ENCODE results near the gene SSPN.
"Not testable (repeated sequence)": the region's sequence is repeated elsewhere in the genome, so short reads cannot be mapped to it uniquely, and the experiment has no call there.

SSPN gene

DNA sequence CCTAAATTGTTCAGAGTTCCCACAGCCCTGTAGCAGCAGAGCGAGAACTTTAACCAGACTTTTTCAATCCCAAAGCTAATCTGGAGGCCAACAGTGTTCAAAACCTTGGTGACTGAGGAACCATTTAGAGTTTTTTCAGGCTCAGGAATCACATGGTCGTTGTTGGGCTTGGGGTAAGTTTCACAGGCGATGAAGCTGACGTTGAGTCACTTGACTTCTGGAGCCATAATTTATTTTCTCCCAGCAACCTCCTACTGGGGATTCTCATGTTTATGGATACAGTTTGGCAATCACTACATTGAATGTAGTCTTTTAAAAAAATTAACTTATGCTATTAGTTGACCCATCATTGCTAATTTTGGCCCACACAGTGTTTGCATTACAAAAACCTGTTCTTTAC lies 34.5 kb downstream of the SSPN start:
- no peak for DNase-seq (ENCODE audit: low spot score)

DNA sequence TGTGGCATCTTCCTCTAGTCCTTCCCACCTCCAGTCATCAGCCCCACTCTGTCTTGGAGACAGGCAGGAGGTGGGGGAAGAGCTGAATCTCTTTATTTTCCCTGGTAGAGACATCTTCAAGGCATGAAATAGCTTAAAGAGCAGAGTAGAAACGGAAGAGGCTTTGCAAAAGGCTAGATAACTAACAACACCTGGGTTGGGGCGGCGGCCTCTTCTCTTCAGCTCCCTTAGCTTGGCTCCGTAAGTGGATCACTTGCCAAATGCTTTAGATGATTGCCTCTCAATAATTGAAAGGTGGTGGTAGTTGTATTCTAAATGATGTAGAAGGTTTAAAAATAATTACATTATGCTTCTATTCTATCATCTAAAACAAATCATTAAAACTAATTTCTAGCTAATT lies 36.1 kb downstream of the SSPN start:
- no peak for DNase-seq (ENCODE audit: low spot score)

DNA sequence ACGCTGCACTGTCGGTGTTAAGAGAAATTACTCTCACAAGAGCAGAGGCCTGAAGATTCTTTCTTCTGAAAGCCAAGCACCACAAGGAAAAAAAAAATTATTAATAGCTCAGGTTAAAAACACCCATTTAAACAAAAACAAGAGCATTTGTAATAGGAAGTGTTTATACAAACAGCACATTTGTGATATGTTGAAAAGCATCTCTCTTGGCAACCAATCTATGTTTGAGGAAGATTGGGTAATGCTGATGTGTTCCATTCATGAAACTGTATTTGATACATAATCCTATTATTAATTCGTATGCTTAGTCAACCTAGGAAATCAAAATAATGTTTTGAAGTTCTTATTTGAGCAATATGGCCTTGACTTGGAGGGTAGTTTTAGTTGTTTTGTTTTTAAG lies 36.5 kb downstream of the SSPN start:
- DNase-seq (ENCODE audit: low spot score) = no peak

DNA sequence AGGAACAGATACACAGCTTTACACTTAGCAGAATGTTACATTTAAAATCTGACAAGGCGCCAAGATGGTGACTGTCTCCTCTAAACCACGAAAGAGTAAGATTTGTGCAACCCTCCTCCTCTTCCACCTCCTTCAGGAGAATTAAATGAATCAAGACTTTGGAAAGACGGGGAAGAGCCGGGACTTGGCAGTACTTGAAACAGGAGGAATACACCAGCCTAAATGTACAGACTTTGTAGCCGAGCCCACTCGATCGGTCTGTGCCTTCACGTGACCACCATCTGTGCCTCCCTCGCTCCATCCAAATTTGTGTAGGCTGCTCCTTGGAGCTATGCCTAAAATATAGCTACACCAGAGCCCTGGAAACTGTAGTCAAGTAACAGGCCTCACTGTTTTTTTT lies 38.3 kb downstream of the SSPN start:
- no peak for DNase-seq (ENCODE audit: low spot score)

DNA sequence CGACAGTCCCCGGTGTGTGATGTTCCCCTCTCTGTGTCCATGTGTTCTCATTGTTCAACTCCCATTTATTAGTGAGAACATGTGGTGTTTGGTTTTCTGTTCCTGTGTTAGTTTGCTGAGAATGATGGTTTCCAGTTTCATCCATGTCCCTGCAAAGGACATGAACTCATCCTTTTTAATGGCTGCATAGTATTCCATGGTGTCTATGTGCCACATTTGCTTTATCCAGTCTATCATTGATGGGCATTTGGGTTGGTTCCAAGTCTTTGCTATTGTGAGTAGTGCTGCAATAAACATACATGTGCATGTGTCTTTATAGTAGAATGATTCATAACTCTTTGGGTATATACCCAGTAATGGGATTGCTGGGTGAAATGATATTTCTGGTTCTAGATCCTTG lies 40.1 kb downstream of the SSPN start:
- not testable (repeated sequence) for DNase-seq (ENCODE audit: low spot score)

DNA sequence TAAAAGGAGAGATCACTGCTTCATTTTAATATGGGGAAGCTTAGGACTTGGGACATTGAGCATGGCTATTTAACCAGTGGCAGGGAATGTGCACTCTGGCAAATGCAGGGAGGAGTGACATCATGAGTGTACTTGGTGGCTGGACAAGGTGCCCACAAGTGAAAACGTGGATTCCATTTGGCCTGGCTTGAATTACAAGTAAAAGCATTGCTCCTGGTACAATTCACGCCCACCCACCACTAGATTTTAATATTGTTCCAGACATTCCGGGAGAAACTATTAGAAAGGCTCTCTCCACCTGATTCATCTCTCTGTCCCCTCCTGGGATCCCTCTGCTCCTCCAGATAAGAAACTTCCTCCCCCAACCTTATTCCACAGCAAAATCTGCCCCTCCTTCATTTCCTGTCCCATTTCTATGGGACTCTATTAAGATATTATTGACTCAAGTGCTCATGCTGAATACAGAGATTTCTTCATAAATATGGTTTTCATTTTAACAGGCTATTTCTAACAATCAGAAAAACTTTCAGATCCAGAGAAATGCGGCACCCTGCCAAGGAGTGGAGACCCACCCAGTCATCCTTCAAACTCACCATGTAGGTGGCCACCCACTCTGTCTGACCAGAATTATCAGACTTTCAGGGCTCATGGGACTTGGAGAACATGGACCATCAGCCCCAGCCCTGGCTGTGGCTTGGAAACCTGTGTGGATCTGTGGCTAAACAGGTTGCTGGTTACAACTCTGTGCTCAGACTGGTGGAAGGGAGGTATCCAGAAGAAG lies 43.2 kb downstream of the SSPN start:
- DNase-seq (ENCODE audit: low spot score) = no peak

DNA sequence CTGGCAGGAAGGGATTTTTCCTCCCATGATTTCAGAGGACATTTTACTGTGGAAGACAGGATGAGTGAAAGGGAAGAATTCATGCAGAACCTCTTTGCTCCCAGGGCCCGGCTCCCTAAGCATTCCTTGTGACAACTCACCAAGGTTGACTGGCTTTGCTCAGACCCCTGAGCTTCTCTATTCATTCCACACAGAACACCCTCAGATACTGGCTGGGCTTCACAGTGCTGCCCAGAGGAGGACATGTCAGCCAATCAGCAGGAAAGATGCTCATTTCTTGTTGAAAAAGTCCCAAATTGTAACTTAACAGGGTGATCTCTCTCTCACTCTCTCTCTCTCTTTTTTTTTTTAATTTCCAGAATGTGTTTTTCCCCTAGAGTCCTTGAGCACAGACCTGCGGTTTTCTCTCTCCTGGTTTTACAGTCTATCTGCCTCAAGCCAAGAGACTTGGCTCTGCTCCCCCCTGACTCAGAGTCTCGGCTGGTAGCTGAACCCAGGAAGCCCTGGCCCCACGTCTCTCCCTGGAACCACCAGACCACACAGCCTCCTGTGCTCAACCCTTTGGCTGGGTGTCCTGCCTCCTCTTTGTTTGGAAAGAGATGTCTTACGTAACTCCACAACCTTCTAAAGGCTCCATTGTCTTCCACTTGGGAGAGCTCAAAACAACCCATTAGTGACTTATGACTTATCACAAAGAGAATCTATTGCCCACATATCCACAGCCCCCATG lies 43.9 kb downstream of the SSPN start:
- peak; percentile 90 for DNase-seq (ENCODE audit: low spot score)

DNA sequence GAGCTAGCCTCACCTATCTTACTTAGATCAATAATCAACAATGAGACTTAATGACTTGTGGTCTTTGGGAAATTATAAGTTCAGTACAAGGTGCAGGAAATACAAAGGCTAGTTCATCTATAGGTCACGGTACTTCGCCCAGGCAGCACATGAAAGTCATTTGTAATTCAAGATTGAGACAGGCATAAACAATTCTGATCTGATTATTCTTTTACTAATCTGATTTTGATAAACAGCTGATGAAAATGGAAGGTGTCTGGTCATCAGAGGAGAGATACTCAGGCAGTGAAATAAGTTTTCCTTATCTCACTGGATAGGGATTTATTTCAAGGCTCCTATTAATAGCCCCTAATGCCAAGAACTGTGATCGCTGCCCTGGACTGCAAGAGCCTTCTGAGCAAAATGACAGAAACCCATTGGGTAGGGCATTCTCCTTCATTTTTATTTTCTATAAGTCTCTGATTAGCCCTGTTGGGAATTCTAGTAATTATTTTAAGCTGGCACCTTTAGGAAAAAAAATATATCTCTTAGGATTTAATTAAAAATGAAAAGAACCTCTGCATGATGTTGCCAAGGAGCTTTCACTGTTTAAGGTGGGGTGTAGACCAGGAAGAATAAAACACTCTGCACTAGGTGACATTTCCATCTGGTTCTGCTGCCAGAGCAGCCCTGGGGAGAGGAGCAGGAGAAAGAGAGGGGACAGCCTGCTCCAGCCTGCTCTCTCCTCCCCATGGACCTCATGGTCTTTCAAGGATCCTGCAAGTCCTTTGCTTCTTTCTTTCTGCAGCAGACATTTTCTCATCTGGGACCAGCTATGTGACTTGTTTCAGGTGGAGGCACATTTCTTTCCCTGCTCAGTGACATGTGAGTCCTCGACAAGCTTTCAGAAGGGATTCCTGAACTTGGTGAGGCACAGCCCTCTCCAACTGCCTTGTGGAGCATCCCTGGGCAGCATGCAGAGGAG lies 44.8 kb downstream of the SSPN start:
- DNase-seq (ENCODE audit: low spot score) = no peak

DNA sequence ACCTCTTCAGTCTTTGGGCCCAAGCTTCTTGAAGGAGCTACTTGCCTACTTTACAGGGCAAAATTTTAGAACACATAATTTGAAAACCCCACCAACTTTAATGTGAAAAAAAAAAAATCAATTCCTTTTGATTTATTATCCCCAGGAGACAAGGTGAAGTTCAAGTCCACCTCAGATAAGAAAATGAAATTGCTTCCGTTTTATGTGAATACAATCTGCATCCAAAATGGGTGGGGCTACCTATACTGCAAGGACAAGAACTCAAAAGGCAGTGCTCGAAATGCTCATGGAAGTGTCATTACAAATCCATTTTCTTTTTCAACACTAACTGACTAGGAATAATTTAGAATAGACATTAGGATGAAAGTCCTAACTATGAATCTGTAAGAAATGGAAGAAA lies 45.7 kb downstream of the SSPN start:
- peak; percentile 75 for DNase-seq (ENCODE audit: low spot score)

DNA sequence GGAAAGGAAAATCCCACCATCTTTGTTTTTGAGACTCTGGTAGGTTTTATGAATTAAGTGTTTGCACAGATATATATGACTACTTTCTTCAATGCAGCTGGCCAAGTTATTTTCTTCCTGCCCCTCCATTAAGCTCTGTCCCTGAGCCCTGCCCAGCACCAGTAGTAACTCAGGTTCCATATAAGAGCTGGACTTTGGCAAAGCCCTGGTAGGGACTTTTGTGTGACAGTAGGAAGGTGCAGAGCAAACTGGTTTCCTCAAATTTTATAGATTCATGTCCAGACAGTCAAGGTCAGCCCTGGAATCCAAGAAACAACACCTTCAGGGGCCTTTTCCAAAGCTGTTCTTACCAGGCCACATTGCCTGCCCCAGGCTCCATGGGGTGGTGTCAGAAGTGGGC lies 47.3 kb downstream of the SSPN start:
- DNase-seq (ENCODE audit: low spot score) = no peak

DNA sequence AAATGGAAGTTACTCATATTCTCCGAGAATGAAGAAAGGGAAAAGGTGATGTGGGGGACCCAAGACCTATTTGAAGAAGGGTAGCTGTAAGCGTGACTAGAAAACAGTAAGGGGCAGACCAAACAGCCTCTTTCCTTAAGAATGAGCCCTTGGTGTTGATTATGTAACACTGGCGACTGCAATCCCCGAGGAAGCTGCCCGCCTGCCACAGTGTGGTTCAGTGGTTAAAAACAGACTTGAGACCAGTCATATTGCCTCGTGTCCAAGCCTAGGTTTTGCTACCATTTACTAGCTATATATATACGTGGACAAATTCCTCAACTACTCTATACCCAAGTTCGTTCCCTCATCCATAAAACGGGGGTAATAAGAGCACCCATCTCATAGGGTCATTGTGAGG lies 49.1 kb downstream of the SSPN start:
- no peak for DNase-seq (ENCODE audit: low spot score)

DNA sequence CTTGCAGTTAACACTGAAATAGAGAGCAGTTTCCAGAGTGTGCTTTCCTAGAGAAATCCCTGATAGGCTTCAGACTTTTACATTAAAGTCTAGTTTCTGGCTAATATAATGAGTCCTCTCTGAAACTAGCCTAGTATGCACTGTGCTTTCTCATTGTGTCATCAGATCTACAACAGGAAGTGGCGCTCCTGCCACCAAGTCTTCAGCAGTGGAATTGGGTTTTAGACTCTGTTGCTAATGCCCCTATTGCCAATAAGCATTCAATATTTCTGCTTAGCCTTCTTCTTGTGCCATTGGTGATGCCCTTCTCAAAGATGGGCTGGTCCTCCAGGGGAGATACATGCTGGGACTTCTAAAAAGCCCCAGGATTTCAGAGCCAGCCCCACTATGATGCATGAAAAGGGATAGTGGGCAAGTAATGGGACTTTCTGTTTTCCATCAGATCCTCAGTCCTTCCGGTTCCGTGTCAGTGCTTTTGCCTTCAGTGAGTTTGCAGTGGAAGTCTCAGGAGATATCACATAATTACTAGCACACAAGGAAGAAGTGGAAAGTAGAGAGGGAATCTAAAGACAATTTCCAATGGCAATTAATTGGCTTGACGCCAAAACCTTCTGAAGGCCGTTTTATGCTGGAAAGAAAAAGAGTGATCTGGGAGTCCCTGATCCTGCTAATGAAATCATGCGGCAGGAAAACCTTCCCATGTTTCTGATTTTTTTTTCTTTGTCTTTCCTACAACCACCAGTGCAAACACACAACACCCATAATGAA lies 50.0 kb downstream of the SSPN start:
- DNase-seq (ENCODE audit: low spot score) = no peak

DNA sequence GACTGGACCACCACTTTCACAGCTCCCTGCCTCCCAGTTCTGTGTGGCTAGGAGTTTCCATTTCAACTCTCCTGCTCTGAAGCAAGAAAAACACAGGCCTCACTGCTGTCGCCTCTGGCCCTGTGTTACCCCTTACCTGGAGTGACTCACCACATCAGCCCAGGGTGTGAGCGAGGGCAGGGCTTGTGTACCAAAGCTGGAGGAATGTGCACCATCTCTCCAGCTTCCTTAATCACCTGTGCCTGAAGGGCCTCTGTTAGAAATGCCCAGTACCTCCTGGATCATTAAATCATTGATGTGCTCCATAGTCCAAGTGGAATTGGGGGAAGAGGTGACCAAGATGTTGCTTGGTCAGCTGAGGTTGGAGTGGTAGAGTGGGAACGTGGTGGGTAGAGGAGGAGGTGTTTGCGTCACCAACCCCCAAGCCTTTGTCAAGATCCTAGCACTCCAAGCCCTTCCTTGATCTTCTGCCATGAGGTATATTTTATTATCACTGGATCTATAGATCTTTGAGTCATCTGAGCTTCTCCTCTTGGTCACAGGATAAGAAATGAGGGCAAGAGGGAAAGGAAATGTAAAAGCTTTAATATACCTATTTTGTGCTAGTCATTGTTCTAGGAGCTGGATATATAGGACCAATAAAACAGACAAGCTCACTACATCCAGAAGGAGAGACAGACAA lies 51.3 kb downstream of the SSPN start:
- DNase-seq (ENCODE audit: low spot score) = peak; percentile 95

DNA sequence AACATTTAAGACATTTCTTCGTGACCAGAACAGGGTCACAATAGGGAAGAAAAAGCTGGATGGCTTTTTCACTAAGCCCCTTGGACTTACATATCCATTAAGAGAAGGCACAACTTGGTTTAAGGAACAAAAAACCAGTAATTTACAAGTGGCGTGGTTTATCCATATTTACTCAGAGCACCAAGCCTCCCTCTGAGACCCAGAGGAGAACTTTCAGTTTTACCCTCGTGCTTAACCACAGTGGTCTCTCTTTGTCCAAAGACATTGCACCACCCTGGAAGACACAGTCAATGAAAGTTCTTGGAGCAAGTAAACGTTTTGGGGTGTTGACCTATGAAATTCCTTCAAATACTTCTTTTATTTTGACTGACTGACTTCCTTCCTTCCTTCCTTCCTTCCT lies 52.5 kb downstream of the SSPN start:
- no peak for DNase-seq (ENCODE audit: low spot score)

DNA sequence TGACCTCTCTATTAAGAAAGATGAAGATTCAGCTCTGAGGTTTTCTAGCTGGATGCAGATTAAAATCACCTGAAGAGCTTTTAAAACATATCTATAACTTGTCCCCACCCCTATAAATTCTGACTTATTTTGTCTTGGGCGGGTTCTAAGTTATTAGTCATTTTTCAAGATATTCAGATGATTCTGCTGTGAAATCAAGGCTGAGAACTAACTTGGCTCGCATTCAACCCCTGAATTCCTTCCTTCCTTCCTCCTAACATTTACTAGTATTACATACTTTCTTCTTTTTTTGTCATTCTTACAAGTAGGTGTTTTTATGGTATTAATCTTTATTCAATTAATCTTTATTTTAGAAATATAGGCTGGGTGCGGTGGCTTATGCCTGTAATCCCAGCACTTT lies 55.4 kb downstream of the SSPN start:
- no peak for DNase-seq (ENCODE audit: low spot score)

DNA sequence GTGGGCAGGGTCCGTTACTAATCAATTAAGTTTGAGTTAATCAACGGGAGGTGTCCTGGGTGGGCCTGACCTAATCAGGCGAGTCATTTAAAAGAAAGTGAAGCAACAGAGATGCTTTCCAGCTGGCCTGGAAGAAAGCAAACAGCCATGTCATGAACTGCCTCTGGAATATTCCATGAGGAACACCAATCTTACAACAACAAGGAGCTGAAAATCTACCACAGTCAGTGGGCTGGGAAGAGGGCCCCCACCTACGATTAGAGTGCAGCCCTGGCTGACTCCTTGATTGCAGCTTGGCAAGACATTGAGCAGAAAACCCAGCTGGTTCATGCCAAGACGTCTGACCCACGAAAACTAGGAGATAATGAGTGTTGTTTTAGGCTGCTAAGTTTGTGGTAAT lies 56.2 kb downstream of the SSPN start:
- DNase-seq (ENCODE audit: low spot score) = no peak

DNA sequence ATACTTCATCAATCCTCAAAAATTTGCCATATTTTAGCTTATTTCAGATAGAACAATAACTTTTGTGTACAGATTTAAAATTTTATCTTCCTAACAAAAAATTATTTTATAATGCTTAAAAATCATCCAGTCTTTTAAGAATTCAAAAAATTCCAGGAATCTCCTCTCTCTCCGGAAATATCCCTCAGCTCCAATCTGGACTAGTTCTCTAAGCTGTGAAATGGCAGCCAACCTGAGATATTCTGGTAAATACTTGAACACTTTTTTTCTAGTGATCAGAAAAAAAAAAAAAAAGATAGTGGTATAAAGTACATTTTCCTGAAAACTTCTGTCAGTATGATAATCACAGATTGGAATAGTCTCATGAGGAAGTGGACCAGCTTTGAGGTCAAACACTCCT lies 57.6 kb downstream of the SSPN start:
- DNase-seq (ENCODE audit: low spot score) = no peak

DNA sequence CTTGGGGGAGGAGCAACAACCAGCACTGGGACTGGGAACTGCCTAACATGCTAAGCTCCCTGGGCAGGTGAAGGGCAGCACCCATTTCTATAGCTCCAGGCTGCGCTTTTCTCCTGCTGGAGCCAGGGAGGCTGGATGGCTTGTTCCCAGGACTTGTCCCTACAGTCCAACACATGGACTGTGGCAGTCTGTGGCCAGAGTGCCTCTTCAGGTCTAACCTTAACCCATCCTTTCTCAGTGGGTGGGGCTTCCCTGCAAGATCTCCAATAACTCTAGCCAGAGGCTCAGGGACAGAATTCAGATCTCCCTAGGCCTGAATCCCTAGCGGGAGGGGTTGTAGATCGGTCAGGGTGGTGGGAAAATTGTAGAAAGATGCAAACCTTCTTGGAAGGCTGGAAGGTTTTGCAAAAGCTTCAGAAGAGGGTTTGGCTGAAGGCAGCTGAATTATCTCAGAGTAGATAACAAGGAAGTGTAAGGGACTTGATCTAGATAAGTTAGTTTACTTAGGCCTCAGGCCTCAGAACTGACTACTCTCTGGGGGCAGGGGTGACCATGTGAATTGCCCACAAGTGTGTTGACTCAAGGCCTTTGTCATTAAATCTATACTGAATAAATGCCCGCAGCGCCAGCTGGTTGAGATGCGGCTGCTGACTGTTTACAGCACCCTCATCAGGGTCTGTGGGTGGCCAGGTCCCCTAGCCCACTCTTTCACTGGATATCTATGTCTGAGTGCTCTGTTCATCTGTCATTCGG lies 60.7 kb downstream of the SSPN start:
- DNase-seq (ENCODE audit: low spot score) = no peak

DNA sequence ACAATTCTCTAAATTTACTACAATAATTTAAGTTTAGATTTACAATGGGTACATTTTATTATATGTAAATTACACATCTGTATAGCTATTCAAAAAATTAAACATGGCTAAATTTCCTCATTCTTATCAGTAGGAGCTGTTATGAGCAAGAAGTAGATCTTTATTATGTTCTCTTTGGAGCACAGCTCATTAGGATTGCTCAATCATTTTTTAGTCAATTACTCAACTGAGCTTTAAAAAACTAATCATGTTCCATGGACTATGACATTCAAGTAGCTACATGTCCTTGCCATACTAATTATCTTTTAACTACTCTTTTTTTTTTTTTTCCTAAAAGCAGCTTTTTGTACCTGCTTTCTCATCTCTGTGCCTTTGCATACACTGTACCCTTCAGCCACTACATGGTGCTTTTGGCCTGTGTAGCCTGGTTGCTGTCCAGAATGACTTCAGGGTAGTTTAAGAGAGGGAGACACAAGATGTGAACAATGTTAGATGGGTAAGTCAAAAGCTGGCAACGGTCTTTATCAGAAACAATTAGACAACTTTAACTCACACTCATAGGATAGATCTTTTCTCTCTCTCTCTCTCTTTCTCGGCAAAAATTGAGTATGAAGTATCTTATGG lies 69.0 kb downstream of the SSPN start:
- DNase-seq (ENCODE audit: low spot score) = no peak

DNA sequence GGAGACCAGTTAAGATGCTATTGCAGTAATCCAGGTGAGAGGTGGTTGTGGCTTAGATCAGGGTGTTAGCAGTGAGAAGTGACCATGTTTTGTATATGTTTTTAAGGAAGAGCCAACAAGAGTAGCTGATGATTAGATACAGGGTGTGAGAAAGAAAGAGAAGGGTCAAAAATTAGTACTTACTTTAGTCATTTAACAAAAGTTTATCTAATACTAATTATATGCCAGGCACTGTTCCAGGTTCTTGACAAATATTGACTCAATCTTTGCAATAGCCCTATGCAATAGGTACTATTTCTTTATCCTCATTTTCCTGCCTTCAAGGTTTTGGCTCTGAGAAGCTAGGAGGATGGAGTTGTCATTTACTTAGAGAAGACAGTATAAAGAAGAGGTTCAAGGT lies 70.2 kb downstream of the SSPN start:
- DNase-seq (ENCODE audit: low spot score) = no peak

All from LoVo (cell line).